Mesendoderm (in vitro differentiated cells): ENCODE measurements around the gene GCN1.

Experiments
- DNase-seq: peaks from one replicate; pipeline ENCODE4 v3.0.0; 2013
- H2AK5ac ChIP-seq: 2 replicates; pipeline ENCODE4 v1.6.1; 2013; ENCODE audit warnings: low read length, inconsistent platforms
- H2BK120ac ChIP-seq: 2 replicates; pipeline ENCODE4 v1.6.1; 2013; ENCODE audit warnings: low read depth, mild to moderate bottlenecking, low read length, moderate library complexity, mixed read lengths
- H2BK15ac ChIP-seq: replicated peaks from 2 replicates; pipeline ENCODE4 v1.6.1; 2013; ENCODE audit warnings: low read depth, mild to moderate bottlenecking, moderate library complexity
- H2BK5ac ChIP-seq: 2 replicates; pipeline ENCODE4 v1.6.1; 2013; ENCODE audit warnings: low read length, inconsistent platforms
- H3K18ac ChIP-seq: 2 replicates; pipeline ENCODE4 v1.6.1; 2013; ENCODE audit warnings: mild to moderate bottlenecking, low read length, mixed read lengths
- H3K23ac ChIP-seq: one replicate; pipeline ENCODE4 v1.6.1; 2013; ENCODE audit warnings: low read length
- H3K27ac ChIP-seq: 2 replicates; pipeline ENCODE4 v1.5.1; 2013; ENCODE audit warnings: low read depth, mild to moderate bottlenecking, inconsistent platforms, low read length, moderate library complexity
- H3K27me3 ChIP-seq: 2 replicates; pipeline ENCODE4 v1.6.1; 2013; ENCODE audit warnings: low read length, control low read depth, mild to moderate bottlenecking, inconsistent platforms; ENCODE audit not compliant: insufficient read depth, poor library complexity
- H3K36me3 ChIP-seq: 2 replicates; pipeline ENCODE4 v1.6.1; 2013; ENCODE audit warnings: low read length, inconsistent platforms; ENCODE audit not compliant: control insufficient read depth, insufficient read depth
- H3K4ac ChIP-seq: one replicate; pipeline ENCODE4 v1.6.1; 2013; ENCODE audit warnings: low read depth, mild to moderate bottlenecking, low read length, moderate library complexity
- H3K4me1 ChIP-seq: 2 replicates; pipeline ENCODE4 v1.6.1; 2013; ENCODE audit warnings: low read depth, low read length, inconsistent platforms; ENCODE audit not compliant: control insufficient read depth
- H3K4me2 ChIP-seq: 2 replicates; pipeline ENCODE4 v1.6.1; 2013; ENCODE audit warnings: low read length
- H3K4me3 ChIP-seq: 2 replicates; pipeline ENCODE4 v1.5.1; 2013; ENCODE audit warnings: mild to moderate bottlenecking, low read length
- H3K56ac ChIP-seq: one replicate; pipeline ENCODE4 v1.6.1; 2013; ENCODE audit warnings: low read length
- H3K79me1 ChIP-seq: 2 replicates; pipeline ENCODE4 v1.6.1; 2013; ENCODE audit warnings: low read length, inconsistent platforms
- H3K79me2 ChIP-seq: 2 replicates; pipeline ENCODE4 v1.6.1; 2013; ENCODE audit warnings: mild to moderate bottlenecking, low read length; ENCODE audit not compliant: control insufficient read depth, insufficient read depth
- H3K9ac ChIP-seq: 2 replicates; pipeline ENCODE4 v1.6.1; 2013; ENCODE audit warnings: low read length, inconsistent platforms
- H4K5ac ChIP-seq: one replicate; pipeline ENCODE4 v1.6.1; 2013; ENCODE audit warnings: low read length
- H4K8ac ChIP-seq: one replicate; pipeline ENCODE4 v1.6.1; 2013; ENCODE audit warnings: low read depth, mild to moderate bottlenecking, control low read depth, low read length, moderate library complexity
- WGBS: extraction: QIAGEN DNeasy Blood & Tissue Kit; methylation state at CpG from one replicate; pipeline ENCODE4 v1.1.7; 2013; ENCODE audit warnings: low lambda C conversion rate, missing lambda C conversion rate; ENCODE audit not compliant: insufficient coverage; ENCODE audit errors: extremely low coverage; 5-methylcytosine and 5-hydroxymethylcytosine counted together

The GCN1 gene

GRCh38 chr12:120126635-120127005 is 67.9 kb downstream of the GCN1 start:
- no peaks in the 10 kb centered on the region for H3K79me1 ChIP-seq
- DNase-seq, result no peak
- no peaks in the 10 kb centered on the region for H3K27me3 ChIP-seq
- peaks cover 22% of the 10 kb centered on the region for H3K36me3 ChIP-seq
- no peak overlapping the region for H2BK120ac ChIP-seq
- H4K8ac ChIP-seq, result no peak overlapping the region
- no peak overlapping the region for H3K18ac ChIP-seq
- no peak overlapping the region for H3K4me3 ChIP-seq
- no peak overlapping the region for H2BK5ac ChIP-seq
- no CpG with 5 or more reads among the region's 2 CpGs for WGBS
- H2BK15ac ChIP-seq, result no peak overlapping the region
- H4K5ac ChIP-seq, result no peak overlapping the region
- H3K4me1 ChIP-seq, result no peaks in the 10 kb centered on the region
- H3K56ac ChIP-seq, result no peak overlapping the region
- no peaks in the 10 kb centered on the region for H3K79me2 ChIP-seq
- no peak overlapping the region for H3K23ac ChIP-seq
- no peak overlapping the region for H3K4me2 ChIP-seq
- no peak overlapping the region for H3K4ac ChIP-seq
- H3K9ac ChIP-seq, result no peak overlapping the region
- H3K27ac ChIP-seq, result no peak overlapping the region
- H2AK5ac ChIP-seq, result no peak overlapping the region

DNA sequence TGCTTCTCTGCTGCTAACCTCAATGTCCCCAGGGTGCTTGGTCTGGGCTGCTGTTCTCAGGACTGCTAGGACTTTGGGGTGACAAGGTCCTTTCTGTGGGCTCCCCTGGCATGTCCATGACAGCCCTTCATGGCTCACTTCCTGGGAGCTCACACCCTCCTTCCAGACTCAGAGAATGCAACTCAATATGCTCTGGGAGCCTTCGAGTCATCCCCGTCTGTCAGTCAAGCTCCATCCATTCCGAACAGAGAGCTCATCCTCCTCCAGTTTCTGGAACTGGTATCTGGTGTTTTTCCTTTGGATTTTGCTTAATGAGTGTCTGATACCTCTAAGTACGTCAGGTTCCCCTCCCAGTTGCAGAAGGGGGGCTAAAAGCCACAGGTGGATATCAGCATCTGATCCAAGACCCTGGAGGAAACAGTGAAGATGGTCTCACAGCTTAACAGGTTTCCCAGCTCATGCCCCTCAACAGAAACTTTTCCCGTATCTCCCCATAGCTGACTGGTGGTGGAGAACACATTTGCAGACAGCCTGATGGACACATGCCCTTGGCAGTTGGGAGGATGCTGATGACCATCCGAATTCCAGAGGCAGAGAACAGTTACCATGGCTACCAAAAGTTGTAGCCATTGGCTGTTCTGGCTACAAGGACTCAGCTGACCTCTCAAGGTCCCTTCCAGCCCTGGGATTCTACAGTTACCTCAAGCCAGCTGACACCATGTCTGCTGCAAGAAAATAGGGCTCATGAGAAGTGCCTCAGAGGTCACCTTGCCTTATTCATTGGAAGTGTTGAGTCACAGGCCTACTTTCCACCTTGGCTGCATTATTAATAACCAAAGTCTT is 68.5 kb downstream of the GCN1 start:
- H2BK15ac ChIP-seq, result no peak overlapping the region
- H3K27ac ChIP-seq, result no peak overlapping the region
- H3K27me3 ChIP-seq, result no peaks in the 10 kb centered on the region
- H3K4me3 ChIP-seq, result no peak overlapping the region
- no peak overlapping the region for H4K8ac ChIP-seq
- no peak overlapping the region for H2BK120ac ChIP-seq
- no peak overlapping the region for H4K5ac ChIP-seq
- no peak overlapping the region for H3K56ac ChIP-seq
- no peaks in the 10 kb centered on the region for H3K4me1 ChIP-seq
- no peak overlapping the region for H3K4me2 ChIP-seq
- peak; percentile 42 for DNase-seq
- no CpG with 5 or more reads among the region's 6 CpGs for WGBS
- no peak overlapping the region for H2AK5ac ChIP-seq
- no peak overlapping the region for H3K23ac ChIP-seq
- H3K4ac ChIP-seq, result no peak overlapping the region
- H3K79me1 ChIP-seq, result no peaks in the 10 kb centered on the region
- no peaks in the 10 kb centered on the region for H3K79me2 ChIP-seq
- no peak overlapping the region for H3K9ac ChIP-seq
- H2BK5ac ChIP-seq, result no peak overlapping the region
- peaks cover 18% of the 10 kb centered on the region for H3K36me3 ChIP-seq
- H3K18ac ChIP-seq, result no peak overlapping the region

GRCh38 chr12:120125029-120125428 is 69.5 kb downstream of the GCN1 start:
- Histone ChIP-seq H4K5ac (no peak overlapping the region), H3K4ac (no peak overlapping the region), H2BK120ac (no peak overlapping the region), H3K4me2 (no peak overlapping the region), H3K79me2 (no peaks in the 10 kb centered on the region), H3K23ac (no peak overlapping the region), H3K18ac (no peak overlapping the region), H3K36me3 (peaks cover 15% of the 10 kb centered on the region), H3K4me1 (no peaks in the 10 kb centered on the region), H3K27me3 (no peaks in the 10 kb centered on the region), H3K4me3 (no peak overlapping the region), H3K27ac (no peak overlapping the region), H2BK15ac (no peak overlapping the region), H3K56ac (no peak overlapping the region), H4K8ac (no peak overlapping the region), H2BK5ac (no peak overlapping the region), H3K79me1 (no peaks in the 10 kb centered on the region), H3K9ac (no peak overlapping the region), H2AK5ac (no peak overlapping the region)
- no peak for DNase-seq
- no CpG with 5 or more reads among the region's 4 CpGs for WGBS

DNA sequence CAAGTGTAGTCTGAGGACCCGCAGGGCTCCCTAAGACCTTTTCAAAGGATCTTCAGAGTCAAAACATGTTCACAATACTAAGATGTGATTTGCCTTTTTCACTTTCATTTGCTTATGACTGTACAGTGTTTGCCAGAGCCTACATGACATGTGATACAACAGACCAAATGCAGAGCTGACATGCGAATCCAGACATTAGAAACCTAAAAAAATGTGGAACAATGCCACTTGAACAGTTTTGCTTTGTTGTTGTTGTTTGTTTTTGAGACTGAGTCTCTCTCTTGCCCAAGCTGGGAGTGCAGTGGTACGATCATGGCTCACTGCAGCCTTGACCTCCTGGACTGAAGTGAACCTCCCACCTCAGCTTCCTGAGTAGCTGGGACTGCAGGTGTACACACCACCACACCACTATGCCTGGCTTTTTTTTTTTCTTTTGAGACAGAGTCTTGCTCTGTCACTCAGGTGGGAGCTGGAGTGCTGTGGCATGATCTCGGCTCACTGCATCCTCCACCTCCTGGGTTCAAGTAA is 72.7 kb downstream of the GCN1 start:
- Histone ChIP-seq H3K27ac (no peak overlapping the region), H4K8ac (no peak overlapping the region), H3K4me3 (no peak overlapping the region), H3K36me3 (no peaks in the 10 kb centered on the region), H3K18ac (no peak overlapping the region), H3K4me1 (no peaks in the 10 kb centered on the region), H4K5ac (no peak overlapping the region), H3K4me2 (no peak overlapping the region), H3K4ac (no peak overlapping the region), H2AK5ac (no peak overlapping the region), H2BK120ac (no peak overlapping the region), H3K23ac (no peak overlapping the region), H3K56ac (no peak overlapping the region), H2BK15ac (no peak overlapping the region), H3K9ac (no peak overlapping the region), H3K79me1 (no peaks in the 10 kb centered on the region), H2BK5ac (no peak overlapping the region), H3K27me3 (no peaks in the 10 kb centered on the region), H3K79me2 (peaks cover 5% of the 10 kb centered on the region)
- DNase-seq, result no peak
- no CpG with 5 or more reads among the region's 4 CpGs for WGBS

DNA sequence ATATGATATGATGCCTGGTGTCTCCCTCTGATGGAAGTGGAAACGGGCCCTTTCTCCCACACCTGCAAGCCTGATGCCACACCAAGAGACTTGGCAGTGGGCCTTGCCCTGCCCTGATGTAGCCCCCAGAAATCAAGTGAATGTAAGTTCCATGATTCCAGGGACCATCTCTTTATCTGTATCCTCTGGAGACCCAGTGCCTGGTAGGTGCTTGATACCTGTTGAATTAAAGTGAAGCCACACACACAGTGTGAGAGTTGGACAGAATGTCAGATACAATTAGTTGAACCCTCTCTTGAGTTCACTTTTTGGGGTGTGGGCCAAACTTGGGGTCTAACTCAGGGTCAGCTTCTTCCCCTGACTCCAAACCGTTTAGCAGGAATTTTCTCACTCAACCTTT is 73.2 kb downstream of the GCN1 start:
- Histone ChIP-seq H3K36me3 (no peaks in the 10 kb centered on the region), H3K27ac (no peak overlapping the region), H3K27me3 (no peaks in the 10 kb centered on the region)

More for the DNA sequence above, 73.2 kb downstream of the GCN1 start:
- Histone ChIP-seq H2BK15ac (no peak overlapping the region), H3K9ac (no peak overlapping the region), H3K4ac (no peak overlapping the region), H3K23ac (no peak overlapping the region), H3K56ac (no peak overlapping the region), H3K79me1 (no peaks in the 10 kb centered on the region), H2AK5ac (no peak overlapping the region), H3K79me2 (peaks cover 5% of the 10 kb centered on the region), H3K4me3 (no peak overlapping the region), H2BK5ac (no peak overlapping the region), H3K4me1 (no peaks in the 10 kb centered on the region), H2BK120ac (no peak overlapping the region), H3K18ac (no peak overlapping the region), H4K8ac (no peak overlapping the region), H4K5ac (no peak overlapping the region), H3K4me2 (no peak overlapping the region)
- no peak for DNase-seq
- no CpG with 5 or more reads among the region's 2 CpGs for WGBS
